ENCODE measurements around the gene FGB. TPM values are rescaled to one million over a fixed set of nuclear protein-coding genes. Genes with fewer than 3 reads are reported as not detected.
A peak's percentile ranks its signal among the peaks of the same experiment; 100 is the strongest.

The FGB gene
- total and polyA plus RNA-seq, 2 of the 13 experiments (the other 11 are each of a cell fraction or from before 2014, with no cell fraction given): 226 to 784 TPM

GRCh38 chr4:154549894-154550790, 12.7 kb upstream of the FGB start, which contains the start of gene PLRG1 (continued):
- TF ChIP-seq ZNF747 (CRISPR knock-in tag; IDR thresholded peaks at IDR 0.05; ENCODE audit: borderline replicate concordance) (no peak), ZNF337 (CRISPR knock-in tag; IDR thresholded peaks at IDR 0.05; ENCODE audit: borderline replicate concordance, low read depth) (peak; percentile 50; the same call in 1 of the 2 replicates), ZNF10 (CRISPR knock-in tag; IDR thresholded peaks at IDR 0.05; ENCODE audit: borderline replicate concordance, low read depth) (no peak), SIN3A (IDR thresholded peaks at IDR 0.05; ENCODE audit: borderline replicate concordance, low read depth, low read length) (peak; percentile 89; the same call in 1 of the 2 replicates), RAD51 (IDR thresholded peaks at IDR 0.05; ENCODE audit: borderline replicate concordance) (no peak), BCL6 (CRISPR knock-in tag; IDR thresholded peaks at IDR 0.05) (no peak; the same call in 1 of the 2 replicates), ZFP82 (CRISPR knock-in tag; IDR thresholded peaks at IDR 0.05; ENCODE audit: borderline replicate concordance) (no peak), HNRNPLL (IDR thresholded peaks at IDR 0.05; ENCODE audit: low read depth, low read length, poor library complexity, severe bottlenecking) (peak; percentile 60), ZFP91 (CRISPR knock-in tag; IDR thresholded peaks at IDR 0.05; ENCODE audit: borderline replicate concordance) (peak; percentile 47; the same call in 1 of the 2 replicates), ZNF839 (CRISPR knock-in tag; IDR thresholded peaks at IDR 0.05; ENCODE audit: borderline replicate concordance) (no peak), NR2C2 (CRISPR knock-in tag; IDR thresholded peaks at IDR 0.05; ENCODE audit: borderline replicate concordance) (peak; percentile 31; the same call in 1 of the 2 replicates), ATF4 (CRISPR knock-in tag; IDR thresholded peaks at IDR 0.05) (peak in 1 of 2 experiments; percentile 94; a peak in 2 of 4 replicates), ETV6 (CRISPR knock-in tag; conservative IDR thresholded peaks at IDR 0.05) (no peak; the same call in 1 of the 2 replicates), ZNF781 (CRISPR knock-in tag; IDR thresholded peaks at IDR 0.05; ENCODE audit: borderline replicate concordance, not compliant biosample characterization) (peak; percentile 85), ZNF441 (CRISPR knock-in tag; IDR thresholded peaks at IDR 0.05; ENCODE audit: borderline replicate concordance) (no peak), HMGA1 (CRISPR knock-in tag; conservative IDR thresholded peaks at IDR 0.05) (no peak), KLF13 (CRISPR knock-in tag; IDR thresholded peaks at IDR 0.05) (no peak), ATF7-NPFF (CRISPR knock-in tag; IDR thresholded peaks at IDR 0.05; ENCODE audit: low read depth) (peak; percentile 59; the same call in 1 of the 2 replicates), GFI1 (CRISPR knock-in tag; IDR thresholded peaks at IDR 0.05; ENCODE audit: borderline replicate concordance) (no peak), ZBTB43 (CRISPR knock-in tag; conservative IDR thresholded peaks at IDR 0.05) (0 out of 2 replicates have a peak, but pooled peaks have one; percentile 39), RFX1 (IDR thresholded peaks at IDR 0.05) (no peak), HMGXB4 (CRISPR knock-in tag; IDR thresholded peaks at IDR 0.05; ENCODE audit: borderline replicate concordance in 1 of 2, low read depth in 1 of 2) (peak; percentile 22 to 63; a peak in 2 of 4 replicates)
